Activated CD8-positive, alpha-beta memory T cell treated with anti-CD3 and anti-CD28 coated beads, Interleukin-2, amount 50 U/mL, for 48 hours (primary cell): ENCODE data around the gene TUFM.
A peak's percentile ranks its signal among the peaks of the same experiment; 100 is the strongest.
"Not testable (repeated sequence)": the region's sequence is repeated elsewhere in the genome, so short reads cannot be mapped to it uniquely, and the experiment has no call there.

ENCODE experiments used
- DNase-seq: peaks from one replicate; pipeline ENCODE4 v3.0.0-alpha.2; 2020

Gene TUFM

GRCh38 chr16:28837672-28838557, 8.2 kb downstream of the TUFM start:
- DNase-seq, result no peak

- DNase-seq, result no peak
These were observed 9.4 kb downstream of the TUFM start for GRCh38 chr16:28836761-28837064.

GRCh38 chr16:28835864-28836760, 10.0 kb downstream of the TUFM start:
- DNase-seq, result no peak

- DNase-seq, result no peak
These were observed 11.0 kb downstream of the TUFM start for GRCh38 chr16:28834873-28835863.

DNA sequence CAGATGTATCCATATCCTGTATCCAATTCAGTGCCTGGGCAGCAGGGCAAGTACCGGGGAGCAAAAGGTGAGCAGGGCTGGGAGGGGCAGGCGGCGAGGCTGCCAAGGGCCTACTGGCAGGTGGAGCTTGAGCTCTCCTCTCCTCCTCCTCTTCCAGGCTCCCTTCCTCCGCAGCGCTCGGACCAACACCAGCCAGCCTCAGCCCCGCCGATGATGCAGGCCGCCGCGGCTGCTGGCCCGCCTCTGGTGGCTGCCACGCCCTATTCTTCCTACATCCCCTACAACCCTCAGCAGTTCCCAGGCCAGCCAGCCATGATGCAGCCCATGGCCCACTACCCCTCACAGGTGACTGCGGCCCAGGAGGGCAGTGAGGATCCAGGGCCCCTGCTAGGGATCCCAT, 11.8 kb downstream of the TUFM start:
- DNase-seq, result no peak

DNA sequence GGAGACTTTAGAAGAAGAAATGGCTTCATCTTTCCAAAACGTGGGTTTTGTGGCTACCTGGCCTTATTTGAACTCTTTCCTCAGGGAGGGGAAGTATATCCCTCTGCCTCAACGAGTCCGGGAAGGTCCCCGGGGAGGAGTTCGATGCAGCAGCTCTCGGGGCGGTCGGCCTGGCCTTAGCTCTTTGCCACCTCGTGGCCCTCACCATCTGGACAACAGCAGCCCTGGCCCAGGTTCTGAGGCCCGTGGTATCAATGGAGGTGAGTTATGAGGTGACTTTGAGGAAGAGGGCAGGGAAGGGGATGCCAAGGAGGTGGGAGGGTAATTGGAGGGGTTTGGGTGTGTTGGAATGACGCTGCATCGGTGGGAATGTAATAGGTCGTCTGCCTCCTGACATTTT, 15.6 kb downstream of the TUFM start:
- DNase-seq, result no peak

DNA sequence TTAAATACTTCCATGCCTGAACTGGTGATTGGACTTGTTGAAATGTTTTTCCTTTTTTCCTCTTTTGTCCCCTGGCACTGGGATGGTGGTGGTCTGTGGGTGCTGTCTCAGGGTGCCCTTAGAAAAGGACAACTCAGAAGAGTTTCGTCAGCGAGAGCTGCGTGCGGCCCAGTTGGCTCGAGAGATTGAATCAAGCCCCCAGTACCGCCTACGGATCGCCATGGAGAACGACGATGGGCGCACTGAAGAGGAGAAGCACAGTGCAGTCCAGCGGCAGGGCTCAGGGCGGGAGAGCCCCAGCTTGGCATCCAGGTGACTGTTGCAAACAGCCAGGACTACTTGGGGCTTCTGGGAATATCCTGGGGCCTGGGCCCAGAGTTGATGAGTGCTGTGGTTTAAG, 16.4 kb downstream of the TUFM start:
- DNase-seq, result no peak

- no peak for DNase-seq
These were observed 20.0 kb downstream of the TUFM start for GRCh38 chr16:28826141-28826540.

DNA sequence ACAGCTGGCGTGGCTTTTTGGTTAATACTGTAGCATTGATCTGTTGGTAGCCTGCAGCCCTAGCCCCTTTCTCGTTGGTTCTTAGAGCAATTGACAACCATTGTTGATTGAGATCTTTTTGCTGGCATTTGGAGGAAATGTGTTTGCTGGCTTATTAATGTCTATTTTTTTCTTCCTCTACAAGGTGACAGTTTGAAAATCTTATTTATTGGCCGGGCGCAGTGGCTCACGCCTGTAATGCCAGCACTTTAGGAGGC, 21.5 kb downstream of the TUFM start:
- DNase-seq, result no peak

- peak; percentile 97 for DNase-seq
These were observed 22.1 kb downstream of the TUFM start for GRCh38 chr16:28823873-28824716.

GRCh38 chr16:28823291-28823872, 22.8 kb downstream of the TUFM start:
- no peak for DNase-seq

DNA sequence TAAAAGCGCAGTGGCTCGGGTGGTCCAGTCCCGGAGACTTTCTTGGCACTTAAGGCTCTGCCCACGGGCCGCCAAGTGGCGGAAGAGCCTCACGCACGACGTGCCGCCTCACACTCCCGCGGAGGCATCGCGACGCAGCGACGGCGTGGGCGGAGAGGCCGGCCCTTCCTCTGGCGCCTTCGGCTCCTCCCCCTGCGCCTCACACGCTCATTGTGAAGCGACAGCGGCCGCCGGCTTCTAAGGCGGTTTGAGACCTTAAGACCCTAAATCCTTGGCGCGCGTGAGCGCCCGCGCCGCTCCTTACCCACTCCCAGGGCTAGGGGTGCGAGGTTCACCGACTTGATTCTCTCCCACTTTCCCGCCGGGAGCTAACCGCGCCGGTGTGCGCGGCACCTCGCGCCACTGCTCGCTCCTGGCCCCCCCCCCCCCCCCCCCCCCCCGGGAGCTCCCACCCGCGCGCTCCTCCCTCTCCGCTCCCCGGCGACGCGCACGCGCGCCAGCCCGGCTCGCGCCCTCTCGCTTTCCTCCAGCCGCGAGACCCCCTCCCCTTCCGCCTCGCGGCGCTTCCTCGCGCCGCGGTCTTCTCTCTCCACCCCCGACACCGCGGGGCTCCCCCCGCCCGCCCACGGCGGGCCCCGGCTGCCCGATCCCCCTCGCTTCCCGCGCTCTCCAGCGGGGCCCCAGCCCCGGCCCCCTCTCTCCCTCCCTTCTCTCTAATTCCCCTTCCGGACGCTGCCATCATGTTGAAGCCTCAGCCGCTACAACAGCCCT, 23.4 kb downstream of the TUFM start, which contains the start of gene ATXN2L:
TSS of gene ATXN2L (plus strand) at position 480 of the 771 bp plus-strand sequence. CDS start at position 741, 261 bp downstream.
- peak; percentile 99 for DNase-seq

GRCh38 chr16:28821874-28822519, 24.2 kb downstream of the TUFM start:
- no peak for DNase-seq

- not testable (repeated sequence) for DNase-seq
These were observed 25.6 kb downstream of the TUFM start for GRCh38 chr16:28820546-28820945.

DNA sequence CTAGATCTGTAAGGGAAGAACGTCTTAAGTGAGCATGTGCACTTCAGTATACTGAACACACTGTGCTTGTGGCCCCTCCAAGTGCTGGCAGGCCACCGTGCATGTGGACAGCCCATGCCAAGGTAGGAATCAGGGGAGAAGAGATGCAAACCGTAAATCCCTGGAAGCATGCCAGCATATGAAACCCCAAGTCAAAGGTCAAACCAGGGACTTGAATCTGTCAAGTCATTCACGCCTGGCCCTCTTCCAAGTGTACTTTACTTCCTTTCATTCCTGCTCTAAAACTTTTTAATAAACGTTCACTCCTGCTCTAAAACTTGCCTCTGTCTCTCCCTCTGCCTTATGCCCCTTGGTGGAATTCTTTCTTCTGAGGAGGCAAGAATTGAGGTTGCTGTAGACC, 26.1 kb downstream of the TUFM start:
- DNase-seq, result no peak

DNA sequence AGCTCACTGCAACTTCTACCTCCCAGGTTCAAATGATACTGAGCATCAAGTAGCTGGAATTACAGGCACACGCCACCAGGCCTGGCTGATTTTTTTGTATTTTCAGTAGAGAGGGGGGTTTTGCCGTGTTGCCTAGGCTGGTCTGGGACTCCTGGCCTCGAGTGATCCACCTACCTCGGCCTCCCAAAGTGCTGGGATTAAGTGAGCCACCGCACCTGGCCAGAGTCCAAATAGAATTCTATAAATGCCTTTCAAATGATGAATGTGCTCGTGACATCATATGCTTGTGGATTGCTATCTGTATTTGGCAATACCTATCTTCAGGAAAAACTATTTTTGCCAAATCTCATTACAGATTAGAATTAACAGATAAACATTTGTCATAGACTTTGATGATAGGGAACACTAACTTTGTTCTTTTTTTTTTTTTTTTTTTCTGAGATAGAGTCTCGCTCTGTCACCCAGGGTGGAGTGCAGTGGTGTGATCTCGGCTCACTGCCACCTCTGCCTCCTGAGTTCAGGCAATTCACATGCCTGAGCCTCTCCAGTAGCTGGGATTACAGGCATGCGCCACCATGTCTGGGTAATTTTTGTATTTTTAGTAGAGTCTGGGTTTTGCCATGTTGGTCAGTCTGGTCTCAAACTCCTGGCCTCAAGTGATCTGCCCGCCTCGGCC, 38.6 kb downstream of the TUFM start:
- not testable (repeated sequence) for DNase-seq

- DNase-seq, result peak; percentile 62
These were observed 43.7 kb downstream of the TUFM start for GRCh38 chr16:28802235-28803019.
